H9 (cell line): ENCODE data around the gene RAB39A. TPM values are rescaled to one million over a fixed set of nuclear protein-coding genes. Genes with fewer than 3 reads are reported as not detected.
A peak's percentile ranks its signal among the peaks of the same experiment; 100 is the strongest.

ENCODE experiments used
- DNase-seq: peaks from one replicate; pipeline ENCODE4 v3.0.0-alpha.2; 2017
- H2AFZ ChIP-seq: one replicate; pipeline ENCODE4 v1.6.1; 2013; ENCODE audit warnings: mild to moderate bottlenecking, low read length, control low read depth, moderate library complexity
- H2AK5ac ChIP-seq: 2 replicates; pipeline ENCODE4 v1.6.1; 2013; ENCODE audit warnings: low read length, control low read depth, mixed read lengths; ENCODE audit not compliant: insufficient read length
- H2BK120ac ChIP-seq: one replicate; pipeline ENCODE4 v1.6.1; 2013; ENCODE audit warnings: low read depth, mild to moderate bottlenecking, low read length, control low read depth, inconsistent platforms; ENCODE audit not compliant: poor library complexity, severe bottlenecking
- H2BK12ac ChIP-seq: 2 replicates; pipeline ENCODE4 v1.6.1; 2013; ENCODE audit warnings: low read length, control low read depth, mixed read lengths, low read depth; ENCODE audit not compliant: insufficient read length
- H2BK15ac ChIP-seq: 2 replicates; pipeline ENCODE4 v1.6.1; 2013; ENCODE audit warnings: low read depth, low read length, control low read depth
- H2BK20ac ChIP-seq: one replicate; pipeline ENCODE4 v1.6.1; 2013; ENCODE audit warnings: low read depth, mild to moderate bottlenecking, low read length, control low read depth, inconsistent platforms; ENCODE audit not compliant: poor library complexity, severe bottlenecking
- H2BK5ac ChIP-seq: 2 replicates; pipeline ENCODE4 v1.6.1; 2013; ENCODE audit warnings: low read length, control low read depth, mixed read lengths; ENCODE audit not compliant: insufficient read length
- H3K14ac ChIP-seq: 2 replicates; pipeline ENCODE4 v1.6.1; 2013; ENCODE audit warnings: low read length, control low read depth; ENCODE audit not compliant: insufficient read depth
- H3K18ac ChIP-seq: 2 replicates; pipeline ENCODE4 v1.6.1; 2013; ENCODE audit warnings: low read depth, mild to moderate bottlenecking, mixed read lengths, low read length, control low read depth; ENCODE audit not compliant: insufficient read length
- H3K23ac ChIP-seq: 2 replicates; pipeline ENCODE4 v1.6.1; 2013; ENCODE audit warnings: low read length, control low read depth, mixed read lengths, low read depth; ENCODE audit not compliant: insufficient read length
- H3K23me2 ChIP-seq: 2 replicates; pipeline ENCODE4 v1.6.1; 2013; ENCODE audit warnings: low read depth, mild to moderate bottlenecking, mixed read lengths, low read length, control low read depth; ENCODE audit not compliant: insufficient read length, poor library complexity, severe bottlenecking
- H3K27ac ChIP-seq: 2 replicates; pipeline ENCODE4 v1.5.1; 2013; ENCODE audit warnings: low read length, control low read depth, mixed read lengths, low read depth; ENCODE audit not compliant: insufficient read length
- H3K27me3 ChIP-seq: 2 replicates; pipeline ENCODE4 v1.6.1; 2013; ENCODE audit warnings: low read length, control low read depth, inconsistent platforms; ENCODE audit not compliant: insufficient read depth
- H3K4ac ChIP-seq: 2 replicates; pipeline ENCODE4 v1.6.1; 2013; ENCODE audit warnings: low read depth, mild to moderate bottlenecking, control low read depth, inconsistent platforms, low read length, moderate library complexity
- H3K4me1 ChIP-seq: 2 replicates; pipeline ENCODE4 v1.6.1; 2013; ENCODE audit warnings: low read length, control low read depth, inconsistent platforms; ENCODE audit not compliant: insufficient read depth
- H3K4me2 ChIP-seq: 2 replicates; pipeline ENCODE4 v1.6.1; 2013; ENCODE audit warnings: low read length, control low read depth, mixed read lengths; ENCODE audit not compliant: insufficient read length, insufficient read depth
- H3K56ac ChIP-seq: 2 replicates; pipeline ENCODE4 v1.6.1; 2013; ENCODE audit warnings: low read depth, mild to moderate bottlenecking, mixed read lengths, low read length, control low read depth; ENCODE audit not compliant: insufficient read length
- H3K79me1 ChIP-seq: 2 replicates; pipeline ENCODE4 v1.6.1; 2013; ENCODE audit warnings: low read depth, mild to moderate bottlenecking, moderate library complexity, low read length, control low read depth, inconsistent platforms; ENCODE audit not compliant: insufficient read depth, poor library complexity, severe bottlenecking
- H3K79me2 ChIP-seq: 2 replicates; pipeline ENCODE4 v1.6.1; 2013; ENCODE audit warnings: low read length, control low read depth, inconsistent platforms; ENCODE audit not compliant: insufficient read depth
- H3K9ac ChIP-seq: 2 replicates; pipeline ENCODE4 v1.6.1; 2013; ENCODE audit warnings: low read length, control low read depth, mixed read lengths; ENCODE audit not compliant: insufficient read length; ENCODE audit errors: extremely low read depth
- H3K9me3 ChIP-seq: one replicate; pipeline ENCODE4 v1.6.1; 2013; ENCODE audit warnings: low read depth, low read length, inconsistent platforms; ENCODE audit not compliant: control insufficient read depth
- H3T11ph ChIP-seq: one replicate; pipeline ENCODE4 v1.6.1; 2013; ENCODE audit warnings: mild to moderate bottlenecking, low read length, control low read depth, inconsistent platforms
- H4K20me1 ChIP-seq: one replicate; pipeline ENCODE4 v1.6.1; 2013; ENCODE audit not compliant: control insufficient read depth, insufficient read length, insufficient read depth
- H4K5ac ChIP-seq: 2 replicates; pipeline ENCODE4 v1.6.1; 2013; ENCODE audit warnings: low read depth, mild to moderate bottlenecking, mixed read lengths, low read length, control low read depth; ENCODE audit not compliant: insufficient read length
- H4K8ac ChIP-seq: replicated peaks from 2 replicates; pipeline ENCODE4 v1.6.1; 2013; ENCODE audit warnings: low read length, control low read depth, mixed read lengths, low read depth; ENCODE audit not compliant: insufficient read length
- H4K91ac ChIP-seq: 2 replicates; pipeline ENCODE4 v1.6.1; 2013; ENCODE audit warnings: low read depth, mild to moderate bottlenecking, moderate library complexity, mixed read lengths, low read length, control low read depth; ENCODE audit not compliant: insufficient read length
- H3K27ac Mint-ChIP-seq, 3 experiments: 2 replicates in 2 of 3; 3 replicates in 1 of 3; pipeline ENCODE4 v1.8.0; 2020 to 2021; ENCODE audit warnings: mixed read lengths in 3 of 3, mild to moderate bottlenecking in 1 of 3, moderate library complexity in 1 of 3
- H3K27me3 Mint-ChIP-seq: 2 replicates; pipeline ENCODE4 v1.8.0; 2021; ENCODE audit warnings: low read depth, mild to moderate bottlenecking, moderate library complexity, mixed read lengths
- H3K36me3 Mint-ChIP-seq, 3 experiments: 2 replicates in 2 of 3; 3 replicates in 1 of 3; pipeline ENCODE4 v1.8.0; 2020 to 2021; ENCODE audit warnings: low read depth in 3 of 3, mixed read lengths in 3 of 3; ENCODE audit not compliant: insufficient read depth in 1 of 3
- H3K4me1 Mint-ChIP-seq, 2 experiments: 2 replicates each; pipeline ENCODE4 v1.8.0; 2020; ENCODE audit warnings: mixed read lengths in 2 of 2
- H3K4me3 Mint-ChIP-seq, 2 experiments: 2 replicates in 1 of 2; 3 replicates in 1 of 2; pipeline ENCODE4 v1.8.0; 2020 to 2021; ENCODE audit warnings: mild to moderate bottlenecking in 2 of 2, mixed read lengths in 2 of 2, moderate library complexity in 1 of 2
- H3K9me3 Mint-ChIP-seq, 2 experiments: 2 replicates in 1 of 2; 3 replicates in 1 of 2; pipeline ENCODE4 v1.8.0; 2020; ENCODE audit warnings: mild to moderate bottlenecking in 2 of 2, mixed read lengths in 2 of 2, moderate library complexity in 1 of 2
- WGBS: extraction: QIAGEN DNeasy Blood & Tissue Kit; methylation state at CpG from one replicate; pipeline ENCODE4 v1.1.7; 2013; ENCODE audit warnings: missing lambda C conversion rate, low lambda C conversion rate, mixed read lengths; ENCODE audit not compliant: insufficient read length; ENCODE audit errors: extremely low coverage; 5-methylcytosine and 5-hydroxymethylcytosine counted together
- total RNA-seq: library from RNA; stranded (reverse); gene quantifications from 2 replicates; pipeline ENCODE4 v1.2.1, GENCODE V29; 2021
- TF ChIP-seq, protein P1 (sequence below): fragments of 200-600 bp; sonication (generic); conservative IDR thresholded peaks from 3 replicates; pipeline ENCODE4 v1.8.0; 2021; ENCODE audit warnings: antibody characterized with exemption, mild to moderate bottlenecking

Gene RAB39A
- total RNA-seq, 1 experiment from 2014 or later, result 9.7 TPM

DNA sequence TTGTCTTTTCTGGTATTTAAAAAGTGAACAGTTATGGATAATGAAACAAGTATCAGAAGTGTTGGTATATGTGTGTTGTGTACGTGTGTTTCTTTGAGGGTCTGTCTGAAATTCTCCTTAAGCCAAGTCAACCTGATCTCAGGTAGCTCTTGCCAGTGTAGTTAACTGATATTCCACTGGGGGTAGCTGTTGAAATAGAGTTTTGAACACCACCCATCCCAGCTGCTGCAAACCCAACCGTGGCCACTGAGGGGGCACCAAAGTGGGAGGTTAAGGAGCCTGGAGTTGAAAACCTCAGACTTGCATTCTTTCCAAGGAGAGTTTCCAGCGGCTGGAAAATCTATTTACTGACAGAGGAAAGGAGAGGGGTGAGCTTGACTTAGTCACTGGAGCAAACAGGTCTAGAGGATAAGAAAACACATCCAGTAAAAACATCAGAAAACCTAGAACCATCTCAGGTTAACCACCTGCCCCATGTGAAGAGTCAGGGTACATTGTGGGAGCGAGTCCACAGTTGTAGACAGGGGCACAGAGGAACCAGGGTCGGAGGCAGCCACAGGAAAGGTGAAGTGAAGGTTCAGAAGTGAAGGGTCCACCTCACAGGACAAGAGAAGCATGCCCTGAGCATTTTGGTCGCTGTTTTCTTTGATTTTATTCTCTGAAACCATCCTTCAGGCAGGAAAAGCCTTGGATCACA lies 71.7 kb downstream of the RAB39A start:
- Mint-ChIP-seq H3K27ac (peak overlapping the region in 2 of 3 experiments; percentile 30 to 69; a peak in 3 of 7 replicates), H3K9me3 (no peaks in the 10 kb centered on the region)
- no peaks in the 10 kb centered on the region for H3K27me3 ChIP-seq

More for the DNA sequence above, 71.7 kb downstream of the RAB39A start:
- peaks cover 5 to 6% of the 10 kb centered on the region in 2 experiments for H3K4me1 Mint-ChIP-seq
- no peak overlapping the region for H2BK5ac ChIP-seq
- TF ChIP-seq, protein P1, sequence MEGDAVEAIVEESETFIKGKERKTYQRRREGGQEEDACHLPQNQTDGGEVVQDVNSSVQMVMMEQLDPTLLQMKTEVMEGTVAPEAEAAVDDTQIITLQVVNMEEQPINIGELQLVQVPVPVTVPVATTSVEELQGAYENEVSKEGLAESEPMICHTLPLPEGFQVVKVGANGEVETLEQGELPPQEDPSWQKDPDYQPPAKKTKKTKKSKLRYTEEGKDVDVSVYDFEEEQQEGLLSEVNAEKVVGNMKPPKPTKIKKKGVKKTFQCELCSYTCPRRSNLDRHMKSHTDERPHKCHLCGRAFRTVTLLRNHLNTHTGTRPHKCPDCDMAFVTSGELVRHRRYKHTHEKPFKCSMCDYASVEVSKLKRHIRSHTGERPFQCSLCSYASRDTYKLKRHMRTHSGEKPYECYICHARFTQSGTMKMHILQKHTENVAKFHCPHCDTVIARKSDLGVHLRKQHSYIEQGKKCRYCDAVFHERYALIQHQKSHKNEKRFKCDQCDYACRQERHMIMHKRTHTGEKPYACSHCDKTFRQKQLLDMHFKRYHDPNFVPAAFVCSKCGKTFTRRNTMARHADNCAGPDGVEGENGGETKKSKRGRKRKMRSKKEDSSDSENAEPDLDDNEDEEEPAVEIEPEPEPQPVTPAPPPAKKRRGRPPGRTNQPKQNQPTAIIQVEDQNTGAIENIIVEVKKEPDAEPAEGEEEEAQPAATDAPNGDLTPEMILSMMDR, result peak; percentile 90
- no peak overlapping the region for H3K9ac ChIP-seq
- H3K4ac ChIP-seq, result no peak overlapping the region
- peak overlapping the region; percentile 43 for H2AFZ ChIP-seq
- H4K5ac ChIP-seq, result no peak overlapping the region
- H4K91ac ChIP-seq, result no peak overlapping the region
- no peak overlapping the region for H3K4me2 ChIP-seq
- no peaks in the 10 kb centered on the region for H3K79me2 ChIP-seq
- H2BK20ac ChIP-seq, result no peak overlapping the region
- no peak overlapping the region for H2BK12ac ChIP-seq
- no peaks in the 10 kb centered on the region for H3K36me3 Mint-ChIP-seq
- H3K18ac ChIP-seq, result no peak overlapping the region
- no peak overlapping the region for H3T11ph ChIP-seq
- no peaks in the 10 kb centered on the region for H3K23me2 ChIP-seq
- no peaks in the 10 kb centered on the region for H3K9me3 ChIP-seq
- H4K8ac ChIP-seq, result no peak overlapping the region
- H3K4me3 Mint-ChIP-seq, result peak overlapping the region in 1 of 2 experiments; percentile 26; a peak in 1 of 5 replicates
- H2BK15ac ChIP-seq, result no peak overlapping the region
- H3K14ac ChIP-seq, result no peak overlapping the region
- no peaks in the 10 kb centered on the region for H4K20me1 ChIP-seq
- H3K27ac ChIP-seq, result no peak overlapping the region
- H3K23ac ChIP-seq, result no peak overlapping the region
- no peaks in the 10 kb centered on the region for H3K79me1 ChIP-seq
- peak; percentile 85 for DNase-seq
- H3K4me1 ChIP-seq, result no peaks in the 10 kb centered on the region
- no peaks in the 10 kb centered on the region for H3K27me3 Mint-ChIP-seq
- no peak overlapping the region for H3K56ac ChIP-seq
- no peak overlapping the region for H2BK120ac ChIP-seq
- H2AK5ac ChIP-seq, result no peak overlapping the region
- no CpG with 5 or more reads among the region's 6 CpGs for WGBS
